ENCODE data around the gene ADH6. TPM values are rescaled to one million over a fixed set of nuclear protein-coding genes. Genes with fewer than 3 reads are reported as not detected.

The ADH6 gene
- total and polyA plus RNA-seq, 2 of the 13 experiments (the other 11 are each of a cell fraction or from before 2014, with no cell fraction given), result 39.8 to 73.9 TPM

DNA sequence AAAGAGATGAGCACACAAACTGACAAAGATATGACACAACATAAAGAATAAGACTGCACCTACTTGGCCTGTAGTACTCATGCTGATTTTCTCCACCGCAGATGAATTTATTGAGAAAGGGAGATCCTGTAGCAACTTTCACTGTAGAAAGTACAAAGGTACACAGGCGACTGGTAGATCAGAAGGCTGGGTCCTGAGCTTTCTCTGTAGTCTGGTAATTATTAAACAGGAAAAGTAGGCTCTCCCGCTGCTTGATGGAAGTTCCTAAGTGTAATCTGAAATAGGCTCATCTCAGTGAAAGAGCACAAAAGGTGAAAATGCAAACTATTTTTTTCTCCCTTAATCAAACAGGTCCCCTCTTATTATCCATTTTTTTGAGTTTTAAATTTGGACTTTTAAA, at the start of gene ADH6 (continued):
- no peak for TF ChIP-seq ZNF790 (CRISPR knock-in tag; IDR thresholded peaks at IDR 0.05; ENCODE audit: borderline replicate concordance)
- TF ChIP-seq ARNTL (CRISPR knock-in tag; IDR thresholded peaks at IDR 0.05), result no peak
- TF ChIP-seq IRX3 (CRISPR knock-in tag; IDR thresholded peaks at IDR 0.05; ENCODE audit: borderline replicate concordance, low read depth), result no peak
- no peak for TF ChIP-seq CENPT (CRISPR knock-in tag; IDR thresholded peaks at IDR 0.05; ENCODE audit: low read depth)
- TF ChIP-seq ZNF383 (CRISPR knock-in tag; IDR thresholded peaks at IDR 0.05; ENCODE audit: borderline replicate concordance), result no peak
- TF ChIP-seq ZFP41 (CRISPR knock-in tag; IDR thresholded peaks at IDR 0.05; ENCODE audit: borderline replicate concordance), result no peak
- no peak for TF ChIP-seq SIX4 (CRISPR knock-in tag; IDR thresholded peaks at IDR 0.05)
- TF ChIP-seq ARNT2 (CRISPR knock-in tag; IDR thresholded peaks at IDR 0.05; ENCODE audit: low read depth), result no peak
- 0 out of 2 replicates have a peak, but pooled peaks have one; percentile 38 for TF ChIP-seq ZNF264 (CRISPR knock-in tag; IDR thresholded peaks at IDR 0.05)
- peak; percentile 39; the same call in 1 of the 2 replicates for TF ChIP-seq SOX5 (CRISPR knock-in tag; IDR thresholded peaks at IDR 0.05; ENCODE audit: borderline replicate concordance)
- TF ChIP-seq, protein P1, sequence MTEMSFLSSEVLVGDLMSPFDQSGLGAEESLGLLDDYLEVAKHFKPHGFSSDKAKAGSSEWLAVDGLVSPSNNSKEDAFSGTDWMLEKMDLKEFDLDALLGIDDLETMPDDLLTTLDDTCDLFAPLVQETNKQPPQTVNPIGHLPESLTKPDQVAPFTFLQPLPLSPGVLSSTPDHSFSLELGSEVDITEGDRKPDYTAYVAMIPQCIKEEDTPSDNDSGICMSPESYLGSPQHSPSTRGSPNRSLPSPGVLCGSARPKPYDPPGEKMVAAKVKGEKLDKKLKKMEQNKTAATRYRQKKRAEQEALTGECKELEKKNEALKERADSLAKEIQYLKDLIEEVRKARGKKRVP (CRISPR knock-in tag; IDR thresholded peaks at IDR 0.05), result no peak
- TF ChIP-seq ZC3H4 (CRISPR knock-in tag; IDR thresholded peaks at IDR 0.05; ENCODE audit: borderline replicate concordance), result no peak
- TF ChIP-seq, protein P2, sequence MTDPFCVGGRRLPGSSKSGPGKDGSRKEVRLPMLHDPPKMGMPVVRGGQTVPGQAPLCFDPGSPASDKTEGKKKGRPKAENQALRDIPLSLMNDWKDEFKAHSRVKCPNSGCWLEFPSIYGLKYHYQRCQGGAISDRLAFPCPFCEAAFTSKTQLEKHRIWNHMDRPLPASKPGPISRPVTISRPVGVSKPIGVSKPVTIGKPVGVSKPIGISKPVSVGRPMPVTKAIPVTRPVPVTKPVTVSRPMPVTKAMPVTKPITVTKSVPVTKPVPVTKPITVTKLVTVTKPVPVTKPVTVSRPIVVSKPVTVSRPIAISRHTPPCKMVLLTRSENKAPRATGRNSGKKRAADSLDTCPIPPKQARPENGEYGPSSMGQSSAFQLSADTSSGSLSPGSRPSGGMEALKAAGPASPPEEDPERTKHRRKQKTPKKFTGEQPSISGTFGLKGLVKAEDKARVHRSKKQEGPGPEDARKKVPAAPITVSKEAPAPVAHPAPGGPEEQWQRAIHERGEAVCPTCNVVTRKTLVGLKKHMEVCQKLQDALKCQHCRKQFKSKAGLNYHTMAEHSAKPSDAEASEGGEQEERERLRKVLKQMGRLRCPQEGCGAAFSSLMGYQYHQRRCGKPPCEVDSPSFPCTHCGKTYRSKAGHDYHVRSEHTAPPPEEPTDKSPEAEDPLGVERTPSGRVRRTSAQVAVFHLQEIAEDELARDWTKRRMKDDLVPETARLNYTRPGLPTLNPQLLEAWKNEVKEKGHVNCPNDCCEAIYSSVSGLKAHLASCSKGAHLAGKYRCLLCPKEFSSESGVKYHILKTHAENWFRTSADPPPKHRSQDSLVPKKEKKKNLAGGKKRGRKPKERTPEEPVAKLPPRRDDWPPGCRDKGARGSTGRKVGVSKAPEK (CRISPR knock-in tag; IDR thresholded peaks at IDR 0.05; ENCODE audit: borderline replicate concordance), result no peak
- no peak for TF ChIP-seq JUNB (CRISPR knock-in tag; IDR thresholded peaks at IDR 0.05; ENCODE audit: borderline replicate concordance)
- no peak for TF ChIP-seq FOXC1 (CRISPR knock-in tag; IDR thresholded peaks at IDR 0.05; ENCODE audit: borderline replicate concordance)
- TF ChIP-seq ISL2 (CRISPR knock-in tag; IDR thresholded peaks at IDR 0.05), result peak; percentile 76
- TF ChIP-seq ZNF329 (CRISPR knock-in tag; IDR thresholded peaks at IDR 0.05; ENCODE audit: low read depth), result no peak
- TF ChIP-seq, protein P3, sequence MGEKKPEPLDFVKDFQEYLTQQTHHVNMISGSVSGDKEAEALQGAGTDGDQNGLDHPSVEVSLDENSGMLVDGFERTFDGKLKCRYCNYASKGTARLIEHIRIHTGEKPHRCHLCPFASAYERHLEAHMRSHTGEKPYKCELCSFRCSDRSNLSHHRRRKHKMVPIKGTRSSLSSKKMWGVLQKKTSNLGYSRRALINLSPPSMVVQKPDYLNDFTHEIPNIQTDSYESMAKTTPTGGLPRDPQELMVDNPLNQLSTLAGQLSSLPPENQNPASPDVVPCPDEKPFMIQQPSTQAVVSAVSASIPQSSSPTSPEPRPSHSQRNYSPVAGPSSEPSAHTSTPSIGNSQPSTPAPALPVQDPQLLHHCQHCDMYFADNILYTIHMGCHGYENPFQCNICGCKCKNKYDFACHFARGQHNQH (CRISPR knock-in tag; IDR thresholded peaks at IDR 0.05), result no peak
- TF ChIP-seq ZNF280D (CRISPR knock-in tag; IDR thresholded peaks at IDR 0.05), result no peak
- peak; percentile 61 for TF ChIP-seq CREM (IDR thresholded peaks at IDR 0.05)
- no peak for TF ChIP-seq CREM (CRISPR knock-in tag; IDR thresholded peaks at IDR 0.05)
- TF ChIP-seq NR2F1 (CRISPR knock-in tag; IDR thresholded peaks at IDR 0.05), result no peak
- no peak for TF ChIP-seq HNRNPH1 (optimal IDR thresholded peaks at IDR 0.05; ENCODE audit: low read depth, low read length)
- TF ChIP-seq SAFB2 (CRISPR knock-in tag; IDR thresholded peaks at IDR 0.05; ENCODE audit: borderline replicate concordance, low read depth), result no peak

All from HepG2 (cell line).